Fibroblast of the aortic adventitia (primary cell): ENCODE data around the gene YTHDF1. TPM values are rescaled to one million over a fixed set of nuclear protein-coding genes. Genes with fewer than 3 reads are reported as not detected.

ENCODE experiments used
- DNase-seq: peaks from one replicate; pipeline ENCODE4 v3.0.0-alpha.2; 2010; ENCODE audit warnings: low read depth
- H3K4me3 ChIP-seq: 2 replicates; pipeline ENCODE4 v1.5.1; 2011; ENCODE audit warnings: low read depth, mild to moderate bottlenecking, control low read depth, low read length, moderate library complexity
- total RNA-seq: library from RNA; depleted of rRNA; stranded (reverse); fragments of >200 nt; gene quantifications from 2 replicates; pipeline ENCODE4 v1.2.3, GENCODE V29; 2012; ENCODE audit warnings: low replicate concordance
- TF ChIP-seq, protein P1 (sequence below): IDR thresholded peaks from 2 replicates; pipeline ENCODE4 v1.5.1; 2011; ENCODE audit warnings: mild to moderate bottlenecking, low read length, control low read depth, inconsistent platforms; ENCODE audit not compliant: insufficient read depth

Gene YTHDF1
- total RNA-seq, 1 donor, result 24.8 TPM

DNA sequence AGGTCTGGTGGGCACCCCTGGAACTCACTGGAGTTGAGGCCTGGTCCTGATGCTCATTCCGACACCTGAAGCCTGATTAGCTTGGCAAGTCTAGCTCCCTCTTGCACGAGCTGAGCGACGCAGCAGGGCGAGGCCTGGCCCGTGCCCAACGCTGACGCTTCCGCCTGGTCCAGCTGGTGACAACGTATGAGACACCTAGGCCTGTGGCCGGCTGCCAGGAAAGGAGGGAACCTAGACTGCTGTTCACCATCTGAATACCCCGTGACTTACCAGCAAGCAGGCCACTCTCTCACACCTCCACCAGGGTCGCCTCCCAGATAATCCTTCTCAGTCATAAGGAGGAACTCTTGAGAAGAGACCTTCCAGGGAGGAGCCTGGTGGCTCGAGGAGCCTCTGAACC lies 24.5 kb downstream of the YTHDF1 start:
- no peak overlapping the region for H3K4me3 ChIP-seq
- TF ChIP-seq, protein P1, sequence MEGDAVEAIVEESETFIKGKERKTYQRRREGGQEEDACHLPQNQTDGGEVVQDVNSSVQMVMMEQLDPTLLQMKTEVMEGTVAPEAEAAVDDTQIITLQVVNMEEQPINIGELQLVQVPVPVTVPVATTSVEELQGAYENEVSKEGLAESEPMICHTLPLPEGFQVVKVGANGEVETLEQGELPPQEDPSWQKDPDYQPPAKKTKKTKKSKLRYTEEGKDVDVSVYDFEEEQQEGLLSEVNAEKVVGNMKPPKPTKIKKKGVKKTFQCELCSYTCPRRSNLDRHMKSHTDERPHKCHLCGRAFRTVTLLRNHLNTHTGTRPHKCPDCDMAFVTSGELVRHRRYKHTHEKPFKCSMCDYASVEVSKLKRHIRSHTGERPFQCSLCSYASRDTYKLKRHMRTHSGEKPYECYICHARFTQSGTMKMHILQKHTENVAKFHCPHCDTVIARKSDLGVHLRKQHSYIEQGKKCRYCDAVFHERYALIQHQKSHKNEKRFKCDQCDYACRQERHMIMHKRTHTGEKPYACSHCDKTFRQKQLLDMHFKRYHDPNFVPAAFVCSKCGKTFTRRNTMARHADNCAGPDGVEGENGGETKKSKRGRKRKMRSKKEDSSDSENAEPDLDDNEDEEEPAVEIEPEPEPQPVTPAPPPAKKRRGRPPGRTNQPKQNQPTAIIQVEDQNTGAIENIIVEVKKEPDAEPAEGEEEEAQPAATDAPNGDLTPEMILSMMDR, result no peak
- DNase-seq, result no peak

DNA sequence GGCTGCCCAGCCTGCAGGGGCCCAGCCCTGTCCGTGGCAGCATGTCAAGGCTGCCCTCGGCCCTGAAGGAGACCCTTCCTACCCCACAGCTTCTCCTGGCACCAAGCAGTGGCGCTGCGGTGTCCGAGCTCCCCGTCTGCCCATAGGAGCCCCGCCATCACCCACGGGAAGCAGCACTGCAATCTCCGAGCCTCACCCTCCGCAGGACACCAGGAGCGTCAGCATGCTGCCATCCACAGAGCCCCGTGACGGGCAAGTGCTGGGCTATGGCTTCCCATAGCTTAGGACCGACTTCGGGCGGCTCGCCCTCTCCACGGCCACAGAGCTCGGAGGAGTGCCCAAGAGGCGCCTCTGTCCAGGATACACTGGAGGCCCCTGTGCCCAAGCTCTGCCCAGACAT lies 25.1 kb downstream of the YTHDF1 start:
- TF ChIP-seq, protein P1, result no peak
- no peak for DNase-seq
- no peak overlapping the region for H3K4me3 ChIP-seq

DNA sequence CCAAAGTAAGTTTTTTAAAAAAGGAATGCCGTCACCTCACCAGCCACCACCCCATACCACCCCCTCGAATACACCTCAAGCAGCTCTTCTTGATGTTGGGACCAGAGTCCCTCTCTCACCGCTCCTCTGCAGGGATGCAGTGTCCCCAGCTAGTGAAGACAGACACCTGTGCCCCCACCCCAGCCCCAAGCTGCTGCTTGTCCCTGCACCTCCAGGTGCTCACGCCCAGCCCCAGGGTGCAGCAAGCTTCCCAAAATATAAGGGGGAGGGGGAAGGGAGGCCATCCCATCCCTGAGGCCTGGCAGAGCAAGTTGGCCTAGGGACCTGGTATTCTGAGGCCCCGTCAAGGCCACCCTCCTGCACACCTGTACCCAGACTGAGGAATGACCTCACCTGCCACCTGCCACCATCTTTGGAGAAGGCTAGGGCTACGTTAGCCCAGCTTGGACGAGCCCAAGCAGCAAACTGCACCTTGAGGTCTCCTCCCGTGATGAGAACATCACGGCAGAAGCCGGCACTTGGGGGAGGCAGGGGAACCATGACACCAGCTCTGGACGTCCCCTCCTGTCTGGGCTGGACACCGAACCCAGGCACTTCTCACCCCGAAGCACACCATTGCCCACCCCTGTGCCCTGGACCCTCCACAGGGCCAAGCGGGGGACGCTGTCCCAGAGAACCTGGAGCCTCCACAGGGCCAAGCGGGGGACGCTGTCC lies 25.9 kb downstream of the YTHDF1 start:
- no peak for DNase-seq
- TF ChIP-seq, protein P1, result no peak
- H3K4me3 ChIP-seq, result no peak overlapping the region

DNA sequence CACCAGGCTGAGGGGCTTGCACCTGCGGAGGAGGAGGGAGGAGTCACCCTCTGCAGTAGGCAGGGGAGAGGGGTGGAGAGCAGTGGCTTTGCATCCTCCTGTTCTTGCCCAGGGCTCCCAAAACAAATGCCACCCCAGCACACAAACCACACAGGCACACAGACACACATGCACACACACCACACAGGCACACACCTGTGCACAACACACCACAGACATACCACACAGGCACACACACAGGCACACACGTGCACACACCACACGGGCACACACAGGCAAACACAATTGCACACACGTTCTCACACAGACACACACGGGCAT lies 26.6 kb downstream of the YTHDF1 start:
- TF ChIP-seq, protein P1, result no peak
- DNase-seq, result no peak
- H3K4me3 ChIP-seq, result no peak overlapping the region

DNA sequence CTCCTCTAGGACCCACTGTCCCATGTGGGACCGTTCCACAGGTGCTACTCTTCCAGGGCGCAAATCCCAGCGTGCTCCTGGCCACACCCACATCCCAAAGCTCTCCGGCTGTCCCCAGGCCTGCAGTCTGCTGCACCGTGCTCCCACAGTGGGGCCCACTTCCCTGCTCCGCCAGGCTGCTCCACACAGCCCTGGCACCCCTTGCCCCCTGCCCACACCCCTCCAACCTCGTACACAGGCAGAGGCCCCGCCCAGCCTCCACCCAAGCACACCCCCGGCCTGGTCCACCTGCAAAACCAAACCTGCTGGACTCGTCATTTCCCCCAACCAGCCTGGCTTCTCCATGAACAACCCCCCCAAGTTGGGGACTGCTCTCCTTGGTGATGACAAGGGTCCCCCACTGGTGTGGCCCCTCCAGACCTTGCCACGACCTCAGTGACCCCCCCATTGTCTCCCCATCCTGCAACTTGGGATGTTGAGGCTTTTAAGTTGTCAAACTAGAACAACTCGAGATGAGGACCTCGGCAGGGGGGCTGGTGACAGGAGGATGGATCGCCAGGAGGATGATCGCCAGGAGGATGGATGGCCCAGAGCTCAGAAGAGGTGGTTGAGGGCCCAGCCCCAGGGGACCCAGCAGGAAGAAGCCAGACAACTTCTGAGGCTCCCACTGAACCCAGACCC lies 27.1 kb downstream of the YTHDF1 start:
- no peak overlapping the region for H3K4me3 ChIP-seq
- DNase-seq, result no peak
- TF ChIP-seq, protein P1, result no peak

DNA sequence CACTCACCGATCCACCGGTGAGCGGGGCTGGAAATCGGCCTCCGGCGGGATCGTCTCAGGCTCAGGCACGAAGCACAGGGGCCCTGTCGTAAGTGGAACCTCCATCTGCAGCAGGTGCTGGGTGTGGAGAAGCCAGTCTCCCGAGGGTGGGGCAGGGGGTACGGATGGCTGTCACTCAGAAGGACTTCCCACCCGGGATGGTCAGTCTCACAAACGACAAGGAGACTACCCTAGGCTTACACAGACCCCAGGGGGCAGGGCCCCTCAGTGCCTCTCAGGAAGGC lies 27.8 kb downstream of the YTHDF1 start:
- no peak for DNase-seq
- TF ChIP-seq, protein P1, result no peak
- H3K4me3 ChIP-seq, result no peak overlapping the region
